Stimulated activated CD8-positive, alpha-beta memory T cell treated with anti-CD3 and anti-CD28 coated beads, Interleukin-15, amount 100 ng/mL, for 24 hours (primary cell): ENCODE results near the gene KIF1A.

Experiments used
- DNase-seq: peaks from one replicate; pipeline ENCODE4 v3.0.0-alpha.2; 2020; ENCODE audit warnings: low read depth

KIF1A gene

GRCh38 chr2:240819858-240820606 is at the start of gene KIF1A:
KIF1A (minus strand) TSS chr2:240820219; CDS start chr2:240797752, 22,467 bp downstream.
- no peak for DNase-seq

- no peak for DNase-seq
Observed at GRCh38 chr2:240869109-240869955, 49.3 kb upstream of the KIF1A start.

- no peak for DNase-seq
Observed at GRCh38 chr2:240868286-240869108, 48.5 kb upstream of the KIF1A start, which contains the start of gene AGXT. AGXT (plus strand) TSS chr2:240868824; CDS start chr2:240868866, 42 bp downstream.

- DNase-seq = no peak
Observed at GRCh38 chr2:240865391-240865790, 45.4 kb upstream of the KIF1A start.

- no peak for DNase-seq
Observed at GRCh38 chr2:240864475-240864874, 44.5 kb upstream of the KIF1A start.

GRCh38 chr2:240861547-240861946 is 41.5 kb upstream of the KIF1A start:
- no peak for DNase-seq

- no peak for DNase-seq
Observed at GRCh38 chr2:240858871-240859270, 38.9 kb upstream of the KIF1A start.

- DNase-seq = no peak
Observed at GRCh38 chr2:240858321-240858720, 38.3 kb upstream of the KIF1A start.

- no peak for DNase-seq
Observed at GRCh38 chr2:240857039-240858008, 37.3 kb upstream of the KIF1A start.

- no peak for DNase-seq
Observed at GRCh38 chr2:240856151-240856980, 36.3 kb upstream of the KIF1A start.

- DNase-seq = no peak
Observed at GRCh38 chr2:240855670-240856069, 35.7 kb upstream of the KIF1A start.

- no peak for DNase-seq
Observed at GRCh38 chr2:240852671-240853314, 32.8 kb upstream of the KIF1A start.

- peak; percentile 73 for DNase-seq
Observed at GRCh38 chr2:240851078-240851991, 31.3 kb upstream of the KIF1A start.

- no peak for DNase-seq
Observed at GRCh38 chr2:240850756-240851077, 30.7 kb upstream of the KIF1A start.

- no peak for DNase-seq
Observed at GRCh38 chr2:240850026-240850425, 30.0 kb upstream of the KIF1A start.

- DNase-seq = no peak
Observed at GRCh38 chr2:240848900-240849680, 29.1 kb upstream of the KIF1A start.

GRCh38 chr2:240847817-240848216 is 27.8 kb upstream of the KIF1A start:
- DNase-seq = no peak
